SJSA1 (cell line): Measurements from ENCODE around the gene ZNF101. TPM values are rescaled to one million over a fixed set of nuclear protein-coding genes. Genes with fewer than 3 reads are reported as not detected.

Experiments used
- DNase-seq, 2 experiments: peaks; one replicate each; pipeline ENCODE4 v3.0.0-alpha.2; 2015 to 2020; ENCODE audit warnings: low spot score in 2 of 2, low read depth in 1 of 2
- H3K27ac ChIP-seq: fragments of 250-450 bp; sonication (Bioruptor Pico); 2 replicates; pipeline ENCODE4 v1.5.1; 2020; ENCODE audit warnings: mild to moderate bottlenecking, moderate library complexity
- H3K27me3 ChIP-seq: fragments of 250-450 bp; sonication (Bioruptor Pico); replicated peaks from 2 replicates; pipeline ENCODE4 v1.5.1; 2020; ENCODE audit warnings: mild to moderate bottlenecking, moderate library complexity
- H3K36me3 ChIP-seq: fragments of 250-450 bp; sonication (Bioruptor Pico); 2 replicates; pipeline ENCODE4 v1.5.1; 2020; ENCODE audit warnings: mild to moderate bottlenecking
- H3K4me1 ChIP-seq: fragments of 250-450 bp; sonication (Bioruptor Pico); replicated peaks from 2 replicates; pipeline ENCODE4 v1.6.1; 2021; ENCODE audit warnings: mild to moderate bottlenecking
- H3K4me3 ChIP-seq: fragments of 250-450 bp; sonication (Bioruptor Pico); 2 replicates; pipeline ENCODE4 v1.5.1; 2020; ENCODE audit warnings: mild to moderate bottlenecking
- H3K9me3 ChIP-seq: fragments of 250-450 bp; sonication (Bioruptor Pico); replicated peaks from 2 replicates; pipeline ENCODE4 v1.5.1; 2020; ENCODE audit warnings: mild to moderate bottlenecking
- total RNA-seq: library from RNA; depleted of rRNA; stranded (reverse); fragments of >200 nt; shearing (Covaris generic); gene quantifications from 2 replicates; pipeline ENCODE4 v1.2.3, GENCODE V29; 2014

Gene ZNF101
- total RNA-seq, 1 experiment from 2014 or later, result 11.2 TPM

- H3K9me3 ChIP-seq, result no peaks in the 10 kb centered on the region
- DNase-seq, result no peak
- H3K36me3 ChIP-seq, result peaks cover 85% of the 10 kb centered on the region
- no peak overlapping the region for H3K4me3 ChIP-seq
- no peaks in the 10 kb centered on the region for H3K27me3 ChIP-seq
- no peak overlapping the region for H3K27ac ChIP-seq
- no peaks in the 10 kb centered on the region for H3K4me1 ChIP-seq
Observed at GRCh38 chr19:19649155-19649554, 19.5 kb upstream of the ZNF101 start.

- no peak for DNase-seq
- Histone ChIP-seq H3K27me3 (no peaks in the 10 kb centered on the region), H3K4me1 (no peaks in the 10 kb centered on the region), H3K27ac (no peak overlapping the region), H3K36me3 (peaks cover 85% of the 10 kb centered on the region), H3K4me3 (no peak overlapping the region), H3K9me3 (no peaks in the 10 kb centered on the region)
Observed at GRCh38 chr19:19649580-19649995, 19.1 kb upstream of the ZNF101 start.

GRCh38 chr19:19650331-19650730, 18.3 kb upstream of the ZNF101 start:
- Histone ChIP-seq H3K9me3 (no peaks in the 10 kb centered on the region), H3K4me1 (no peaks in the 10 kb centered on the region), H3K27me3 (no peaks in the 10 kb centered on the region), H3K36me3 (peaks cover 85% of the 10 kb centered on the region), H3K4me3 (no peak overlapping the region), H3K27ac (no peak overlapping the region)
- no peak for DNase-seq

- no peak for DNase-seq
- Histone ChIP-seq H3K4me3 (no peak overlapping the region), H3K4me1 (no peaks in the 10 kb centered on the region), H3K27ac (no peak overlapping the region), H3K36me3 (peaks cover 85% of the 10 kb centered on the region), H3K27me3 (no peaks in the 10 kb centered on the region), H3K9me3 (no peaks in the 10 kb centered on the region)
Observed at GRCh38 chr19:19651076-19651475, 17.6 kb upstream of the ZNF101 start.

GRCh38 chr19:19652482-19653295, 15.9 kb upstream of the ZNF101 start:
- no peak overlapping the region for H3K27ac ChIP-seq
- no peaks in the 10 kb centered on the region for H3K4me1 ChIP-seq
- no peak for DNase-seq
- no peaks in the 10 kb centered on the region for H3K27me3 ChIP-seq
- no peaks in the 10 kb centered on the region for H3K9me3 ChIP-seq
- H3K36me3 ChIP-seq, result peaks cover 88% of the 10 kb centered on the region
- no peak overlapping the region for H3K4me3 ChIP-seq

GRCh38 chr19:19653597-19654147, 15.0 kb upstream of the ZNF101 start:
- Histone ChIP-seq H3K36me3 (peaks cover 95% of the 10 kb centered on the region), H3K27ac (no peak overlapping the region)
- no peak for DNase-seq

GRCh38 chr19:19654441-19654840, 14.2 kb upstream of the ZNF101 start:
- no peaks in the 10 kb centered on the region for H3K9me3 ChIP-seq
- H3K4me3 ChIP-seq, result no peak overlapping the region
- no peaks in the 10 kb centered on the region for H3K27me3 ChIP-seq
- H3K27ac ChIP-seq, result no peak overlapping the region
- peaks cover 97% of the 10 kb centered on the region for H3K36me3 ChIP-seq
- no peaks in the 10 kb centered on the region for H3K4me1 ChIP-seq
- DNase-seq, result no peak

More at GRCh38 chr19:19653597-19654147, 15.0 kb upstream of the ZNF101 start:
- Histone ChIP-seq H3K9me3 (no peaks in the 10 kb centered on the region), H3K4me1 (no peaks in the 10 kb centered on the region), H3K27me3 (no peaks in the 10 kb centered on the region), H3K4me3 (no peak overlapping the region)

GRCh38 chr19:19655051-19655594, 13.5 kb upstream of the ZNF101 start:
- Histone ChIP-seq H3K27ac (no peak overlapping the region), H3K4me1 (no peaks in the 10 kb centered on the region), H3K36me3 (peaks cover 97% of the 10 kb centered on the region)

GRCh38 chr19:19655641-19656343, 12.8 kb upstream of the ZNF101 start:
- H3K9me3 ChIP-seq, result no peaks in the 10 kb centered on the region
- no peak overlapping the region for H3K27ac ChIP-seq
- H3K36me3 ChIP-seq, result peaks cover 91% of the 10 kb centered on the region

More at GRCh38 chr19:19655051-19655594, 13.5 kb upstream of the ZNF101 start:
- no peak for DNase-seq
- no peaks in the 10 kb centered on the region for H3K9me3 ChIP-seq
- no peak overlapping the region for H3K4me3 ChIP-seq
- H3K27me3 ChIP-seq, result no peaks in the 10 kb centered on the region

GRCh38 chr19:19656451-19657396, 11.9 kb upstream of the ZNF101 start:
- H3K27ac ChIP-seq, result no peak overlapping the region
- H3K36me3 ChIP-seq, result peaks cover 85% of the 10 kb centered on the region
- H3K9me3 ChIP-seq, result no peaks in the 10 kb centered on the region
- H3K4me1 ChIP-seq, result peaks cover 4% of the 10 kb centered on the region
- DNase-seq, result no peak
- H3K4me3 ChIP-seq, result no peak overlapping the region
- no peaks in the 10 kb centered on the region for H3K27me3 ChIP-seq

More at GRCh38 chr19:19655641-19656343, 12.8 kb upstream of the ZNF101 start:
- Histone ChIP-seq H3K4me3 (no peak overlapping the region), H3K4me1 (no peaks in the 10 kb centered on the region), H3K27me3 (no peaks in the 10 kb centered on the region)
- DNase-seq, result no peak

- Histone ChIP-seq H3K4me1 (peaks cover 11% of the 10 kb centered on the region), H3K36me3 (peaks cover 82% of the 10 kb centered on the region), H3K4me3 (no peak overlapping the region), H3K9me3 (no peaks in the 10 kb centered on the region), H3K27ac (no peak overlapping the region), H3K27me3 (no peaks in the 10 kb centered on the region)
- DNase-seq, result no peak
Observed at GRCh38 chr19:19657397-19657783, 11.2 kb upstream of the ZNF101 start.

GRCh38 chr19:19659646-19660245, 8.9 kb upstream of the ZNF101 start:
- H3K27ac ChIP-seq, result no peak overlapping the region
- H3K9me3 ChIP-seq, result no peaks in the 10 kb centered on the region
- H3K4me1 ChIP-seq, result peaks cover 15% of the 10 kb centered on the region
- peaks cover 65% of the 10 kb centered on the region for H3K36me3 ChIP-seq
- no peak for DNase-seq
- no peak overlapping the region for H3K4me3 ChIP-seq
- no peaks in the 10 kb centered on the region for H3K27me3 ChIP-seq
